ENCODE data around the gene CALML5.

GRCh38 chr10:5540080-5540479 is 40.7 kb upstream of the CALML5 start:
- TF ChIP-seq CTCF (IDR thresholded peaks at IDR 0.05; ENCODE audit: insufficient read depth, low read length, poor library complexity, severe bottlenecking) (no peak), EZH2phosphoT487 (conservative IDR thresholded peaks at IDR 0.05; ENCODE audit: low read length) (no peak)
